K562 (cell line): ENCODE results near the gene AHI1. TPM values are rescaled to one million over a fixed set of nuclear protein-coding genes. Genes with fewer than 3 reads are reported as not detected.

Experiments used
- ATAC-seq: fragments of 200-7000 bp; cut with Tn5 transposase; 3 replicates; pipeline ENCODE4 v1.9.1; 2020; ENCODE audit warnings: moderate library complexity
- BruUV-seq: library from RNA; stranded (reverse); fragments of 400-500 nt; replicated peaks from 2 replicates; lab custom pipeline; 2021; lab: Mats Ljungman, UMichigan
- CTCF ChIA-PET: fragments of 300-600 bp; formaldehyde crosslinking; extraction: SDS; loops from one replicate; lab custom pipeline; 2021; ENCODE audit warnings: low intra/inter-chr PET ratio; lab: Yijun Ruan, JAX
- POLR2A ChIA-PET: fragments of 300-600, 350-650 bp; sonication (Branson Sonifier 250); formaldehyde crosslinking; extraction: SDS; loops from one replicate; lab custom pipeline; 2021; ENCODE audit warnings: antibody characterized with exemption, inconsistent platforms; lab: Yijun Ruan, JAX
- DNase-seq, 4 experiments: peaks; one replicate each; pipeline versions ENCODE4 v3.0.0 to v3.0.0-alpha.2; 2011 to 2018; ENCODE audit warnings: low spot score in 3 of 4, mixed read lengths in 3 of 4; ENCODE audit errors: extremely low read depth in 1 of 4
- FAIRE-seq: peaks from 2 replicates; lab custom pipeline; 2011; peaks lifted over from hg19 to GRCh38; lab: Jason Lieb, UNC
- H2AFZ ChIP-seq: 2 replicates; pipeline ENCODE4 v1.6.0; 2011; ENCODE audit warnings: low read depth, low read length, control low read depth, inconsistent platforms
- H3K27ac ChIP-seq: fragments of 200-600 bp; 3 replicates; pipeline ENCODE4 v1.8.0; 2011; ENCODE audit warnings: low read depth, mild to moderate bottlenecking, control low read depth, inconsistent platforms, low read length, moderate library complexity, mixed read lengths; ENCODE audit errors: extremely low read depth
- H3K27me3 ChIP-seq, 2 experiments: fragments of 300-600 bp in 1 of 2; 2 replicates in 1 of 2; 3 replicates in 1 of 2; pipeline versions ENCODE4 v1.6.0 to v1.8.0; 2011; ENCODE audit warnings: inconsistent platforms in 2 of 2, low read length in 2 of 2, mild to moderate bottlenecking in 1 of 2, mixed read lengths in 1 of 2, moderate library complexity in 1 of 2; ENCODE audit not compliant: control insufficient read depth in 2 of 2, insufficient read depth in 2 of 2
- H3K36me3 ChIP-seq: fragments of 300-600 bp; 3 replicates; pipeline ENCODE4 v1.8.0; 2011; ENCODE audit warnings: mild to moderate bottlenecking, low read length, inconsistent platforms; ENCODE audit not compliant: control insufficient read depth, insufficient read depth
- H3K4me1 ChIP-seq, 2 experiments: fragments of 200-600 bp in 1 of 2; replicated peaks in 1 of 2; 2 replicates in 1 of 2; 3 replicates in 1 of 2; pipeline versions ENCODE4 v1.5.1 to v1.8.0; 2011; ENCODE audit warnings: inconsistent platforms in 2 of 2, low read length in 2 of 2, mild to moderate bottlenecking in 1 of 2, mixed read lengths in 1 of 2, moderate library complexity in 1 of 2; ENCODE audit not compliant: control insufficient read depth in 2 of 2, insufficient read depth in 2 of 2
- H3K4me2 ChIP-seq: 2 replicates; pipeline ENCODE4 v1.6.1; 2011; ENCODE audit warnings: low read length, control low read depth, inconsistent platforms, mixed read lengths; ENCODE audit not compliant: insufficient read depth
- H3K4me3 ChIP-seq: fragments of 200-600 bp; sonication (generic), shearing (Covaris generic); 2 replicates; pipeline ENCODE4 v1.5.1; 2016; ENCODE audit warnings: control low read depth, inconsistent platforms
- H3K79me2 ChIP-seq: fragments of 200-600 bp; 3 replicates; pipeline ENCODE4 v1.8.0; 2011; ENCODE audit warnings: low read length, inconsistent platforms; ENCODE audit not compliant: control insufficient read depth, insufficient read depth
- H3K9ac ChIP-seq, 2 experiments: 2 replicates each; pipeline versions ENCODE4 v1.6.0 to v1.6.1; 2011; ENCODE audit warnings: low read depth in 2 of 2, low read length in 2 of 2, control low read depth in 1 of 2, inconsistent platforms in 1 of 2, mild to moderate bottlenecking in 1 of 2, mixed read lengths in 1 of 2; ENCODE audit not compliant: insufficient read depth in 1 of 2
- H3K9me1 ChIP-seq: one replicate; pipeline ENCODE4 v1.6.0; 2011; ENCODE audit warnings: inconsistent platforms, mild to moderate bottlenecking, low read length, moderate library complexity; ENCODE audit not compliant: control insufficient read depth, insufficient read depth
- H3K9me3 ChIP-seq: replicated peaks from 2 replicates; pipeline ENCODE4 v1.5.1; 2011; ENCODE audit warnings: low read depth, low read length, inconsistent platforms; ENCODE audit not compliant: control insufficient read depth, insufficient read depth
- H4K20me1 ChIP-seq: replicated peaks from 2 replicates; pipeline ENCODE4 v1.6.1; 2011; ENCODE audit warnings: low read length, inconsistent platforms, mixed read lengths; ENCODE audit not compliant: control insufficient read depth, insufficient read depth
- ATF1 ChIP-seq, 2 experiments: fragments of 450-650 bp in 1 of 2; IDR thresholded peaks; 2 replicates each; pipeline ENCODE4 v1.6.1; 2016; ENCODE audit warnings: missing compliant biosample characterization in 1 of 2, missing genetic modification characterization in 1 of 2
- ATF7 ChIP-seq: fragments of 450-650 bp; IDR thresholded peaks from 2 replicates; pipeline ENCODE4 v1.7.1; 2014; ENCODE audit warnings: mild to moderate bottlenecking, moderate library complexity
- BRD9 ChIP-seq: fragments of 450-650 bp; IDR thresholded peaks from 2 replicates; pipeline ENCODE4 v1.6.1; 2018; ENCODE audit warnings: low read depth; ENCODE audit not compliant: partially characterized antibody
- COPS2 ChIP-seq: fragments of 450-650 bp; conservative IDR thresholded peaks from 2 replicates; pipeline ENCODE4 v1.6.1; 2016; ENCODE audit warnings: mild to moderate bottlenecking, moderate library complexity
- ELF1 ChIP-seq: fragments of 200-800 bp; sonication (Bioruptor generic); IDR thresholded peaks from 2 replicates; pipeline ENCODE4 v1.6.1; 2016; ENCODE audit warnings: missing genetic modification characterization, missing compliant biosample characterization
- EP400 ChIP-seq: fragments of 450-650 bp; IDR thresholded peaks from 2 replicates; pipeline ENCODE4 v1.6.1; 2017; ENCODE audit warnings: antibody characterized with exemption, mild to moderate bottlenecking, moderate library complexity
- MCM7 ChIP-seq, 2 experiments: fragments of 450-650 bp; IDR thresholded peaks; 2 replicates each; pipeline ENCODE4 v1.6.1; 2016 to 2018
- NFIC ChIP-seq: fragments of 450-650 bp; IDR thresholded peaks from 2 replicates; pipeline ENCODE4 v1.6.1; 2017; ENCODE audit warnings: mild to moderate bottlenecking, inconsistent platforms
- PHB2 ChIP-seq: fragments of 450-650 bp; IDR thresholded peaks from 2 replicates; pipeline ENCODE4 v1.6.1; 2017; ENCODE audit warnings: low read depth
- RBFOX2 ChIP-seq: fragments of 200-400 bp; formaldehyde crosslinking; IDR thresholded peaks from 2 replicates; pipeline ENCODE4 v1.6.1; 2017; ENCODE audit warnings: low read depth, mild to moderate bottlenecking, low read length, moderate library complexity
- RNF2 ChIP-seq: sonication (generic); IDR thresholded peaks from 2 replicates; pipeline ENCODE4 v1.6.1; 2016
- ZNF165 ChIP-seq: fragments of 250-450 bp; sonication (Bioruptor Pico); IDR thresholded peaks from 2 replicates; pipeline ENCODE4 v1.4.0; 2020; ENCODE audit warnings: borderline replicate concordance
- ZNF41 ChIP-seq: fragments of 250-450 bp; sonication (Bioruptor Pico); conservative IDR thresholded peaks from 2 replicates; pipeline ENCODE4 v1.4.0; 2020; ENCODE audit warnings: mild to moderate bottlenecking
- ZSCAN32 ChIP-seq: fragments of 450-650 bp; formaldehyde crosslinking; IDR thresholded peaks from 2 replicates; pipeline ENCODE4 v1.4.0; 2020; ENCODE audit warnings: mild to moderate bottlenecking, moderate library complexity
- WGBS: fragments of 100-300 bp; shearing (Covaris generic); methylation state at CpG from one replicate; pipeline ENCODE4 v1.1.6; 2016; ENCODE audit warnings: low coverage, mixed read lengths; ENCODE audit not compliant: insufficient coverage; ENCODE audit errors: missing lambda C conversion rate; 5-methylcytosine and 5-hydroxymethylcytosine counted together
- in situ Hi-C: fragments of 300-500 bp; cut with MboI; formaldehyde crosslinking; loops from 4 replicates; pipeline ENCODE4 v1.15.0; 2018; ENCODE audit warnings: inconsistent platforms, mixed read lengths
- intact Hi-C: fragments of 100-400 bp; cut with micrococcal nuclease; formaldehyde crosslinking; loops from 2 replicates; pipeline ENCODE4 v1.14.2; 2022
- polyA plus RNA-seq, 8 experiments: library from polyadenylated mRNA; depleted of rRNA in 4 of 8; stranded (reverse) in 5 of 8; unstranded in 3 of 8; fragments of >200 nt; fragmentation: Nextera tagmentation in 2 of 8; fragmentation: Illumina TruSeq in 1 of 8; extraction: Ambion mirVana in 2 of 8; extraction: Trizol in 1 of 8; gene quantifications; 2 replicates each; pipeline versions ENCODE4 v1.2.1 to v1.2.3, GENCODE V29; 2011 to 2014; ENCODE audit warnings: inconsistent platforms in 1 of 8, missing spikeins in 1 of 8
- total RNA-seq, 7 experiments: library from RNA; depleted of rRNA in 6 of 7; stranded (reverse); fragments of >200 nt in 6 of 7; fragmentation: Illumina TruSeq in 2 of 7; extraction: Trizol in 2 of 7; gene quantifications; 2 replicates each; pipeline versions ENCODE4 v1.2.1 to v1.2.3, GENCODE V29; 2011 to 2021; ENCODE audit warnings: low replicate concordance in 1 of 7
- TF ChIP-seq, protein P1 (sequence below): fragments of 250-450 bp; sonication (Bioruptor Pico); IDR thresholded peaks from 2 replicates; pipeline ENCODE4 v1.4.0; 2020
- TF ChIP-seq, protein P2 (sequence below): fragments of 450-650 bp; IDR thresholded peaks from 2 replicates; pipeline ENCODE4 v1.6.1; 2016; ENCODE audit warnings: mild to moderate bottlenecking
- TF ChIP-seq, protein P3 (sequence below), 3 experiments: fragments of 200-800 bp in 1 of 3; sonication (Bioruptor generic) in 1 of 3; sonication (generic) in 1 of 3; formaldehyde crosslinking in 1 of 3; IDR thresholded peaks; 2 replicates each; pipeline versions ENCODE4 v1.6.1 to v1.8.0; 2016 to 2022; ENCODE audit warnings: mild to moderate bottlenecking in 2 of 3, missing compliant biosample characterization in 2 of 3, missing genetic modification characterization in 2 of 3, missing genetic modification reagents in 1 of 3

AHI1 gene
- total and polyA plus RNA-seq, 9 of the 15 experiments (the other 6 are each of a cell fraction or from before 2014, with no cell fraction given): 24.7 to 54.9 (median 32.2) TPM

DNA sequence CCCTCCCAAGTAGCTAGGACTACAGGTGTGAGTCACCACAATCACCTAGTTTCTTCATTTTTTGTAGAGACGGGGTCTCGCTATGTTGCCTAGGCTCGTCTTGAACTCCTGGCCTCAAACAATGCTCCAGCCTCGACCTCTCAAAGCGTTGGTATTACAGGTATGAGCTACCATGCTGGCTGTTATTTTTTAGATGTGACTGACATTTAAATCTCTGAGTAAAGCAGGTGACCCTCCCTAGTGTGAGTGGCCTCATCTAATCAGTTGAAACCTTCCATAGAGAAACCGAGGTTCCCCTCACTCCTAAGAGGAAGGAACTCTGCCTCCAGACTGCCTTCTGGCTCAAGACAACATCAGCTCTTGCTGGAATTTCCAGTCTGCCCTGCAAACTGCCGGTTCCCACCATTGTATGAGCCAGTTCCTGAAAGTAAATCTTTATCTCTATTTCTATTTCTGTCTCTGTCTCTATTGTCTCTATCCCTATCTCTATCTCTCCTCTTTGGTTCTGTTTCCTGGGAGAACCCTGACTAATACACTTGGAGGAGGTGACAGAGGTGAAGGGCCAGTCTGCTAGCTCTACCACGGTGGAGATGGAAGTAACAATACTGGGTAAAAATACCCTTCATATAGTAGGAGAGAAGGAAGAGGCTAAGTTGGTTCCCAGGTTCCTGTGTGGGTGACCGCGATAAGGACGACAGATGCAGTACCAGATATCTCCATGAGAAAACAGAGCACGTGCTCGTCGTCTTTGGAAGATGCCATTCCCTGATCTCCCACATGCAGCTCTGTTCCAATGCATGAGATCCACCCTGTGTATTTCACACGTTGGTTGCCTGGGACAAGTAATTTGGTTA is 235.4 kb downstream of the AHI1 start (continued):
- TF ChIP-seq, protein P1, sequence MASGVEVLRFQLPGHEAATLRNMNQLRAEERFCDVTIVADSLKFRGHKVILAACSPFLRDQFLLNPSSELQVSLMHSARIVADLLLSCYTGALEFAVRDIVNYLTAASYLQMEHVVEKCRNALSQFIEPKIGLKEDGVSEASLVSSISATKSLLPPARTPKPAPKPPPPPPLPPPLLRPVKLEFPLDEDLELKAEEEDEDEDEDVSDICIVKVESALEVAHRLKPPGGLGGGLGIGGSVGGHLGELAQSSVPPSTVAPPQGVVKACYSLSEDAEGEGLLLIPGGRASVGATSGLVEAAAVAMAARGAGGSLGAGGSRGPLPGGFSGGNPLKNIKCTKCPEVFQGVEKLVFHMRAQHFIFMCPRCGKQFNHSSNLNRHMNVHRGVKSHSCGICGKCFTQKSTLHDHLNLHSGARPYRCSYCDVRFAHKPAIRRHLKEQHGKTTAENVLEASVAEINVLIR: no peak
- TF ChIP-seq PHB2: no peak
- TF ChIP-seq NFIC: no peak
- no peak for TF ChIP-seq ATF1 (CRISPR knock-in tag; IDR thresholded peaks at IDR 0.05)
- TF ChIP-seq ATF1 (tag; IDR thresholded peaks at IDR 0.05): no peak
- TF ChIP-seq BRD9: no peak
- no peak for TF ChIP-seq RBFOX2
- TF ChIP-seq EP400: peak; percentile 35; the same call in 1 of the 2 replicates

DNA sequence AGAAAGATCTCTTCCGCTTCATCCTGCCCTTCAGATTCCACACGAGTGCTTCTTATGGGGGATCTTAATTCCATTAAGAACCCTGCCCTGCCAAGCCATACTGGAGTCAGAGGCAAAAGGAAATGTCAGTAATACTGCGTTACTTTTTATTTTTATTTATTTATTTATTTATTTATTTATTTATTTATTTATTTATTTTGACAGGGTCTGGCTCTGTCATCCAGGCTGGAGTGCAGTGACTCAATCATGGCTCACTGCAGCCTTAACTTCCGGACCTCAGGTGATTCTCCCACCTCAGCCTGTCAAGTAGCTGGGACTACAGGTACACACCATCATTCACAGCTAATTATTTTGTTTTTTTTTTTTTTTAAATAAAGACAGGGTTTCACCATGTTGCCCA is 236.9 kb downstream of the AHI1 start:
- CTCF ChIA-PET: interaction anchor here (0.7 kb wide), 1 partner anchor 11 kb away, joined by 3 read pairs; no protein-coding TSS in a partner anchor
- intact Hi-C loops: no loop called here
- H3K4me1 ChIP-seq: peaks cover 13 to 47% of the 10 kb centered on the region in 2 experiments
- H3K4me2 ChIP-seq: no peak overlapping the region
- DNase-seq: no peak
- no peak overlapping the region for H3K27ac ChIP-seq
- H4K20me1 ChIP-seq: no peaks in the 10 kb centered on the region
- H3K9me1 ChIP-seq: no peaks in the 10 kb centered on the region
- no peak overlapping the region for H3K4me3 ChIP-seq
- in situ Hi-C loops: no loop called here
- POLR2A ChIA-PET: interaction anchor here (1.0 kb wide), 1 partner anchor 224 kb away, joined by 3 read pairs; no protein-coding TSS in a partner anchor
- 86% methylated on average over 4 of the region's 4 CpGs for WGBS
- no TSS peak for BruUV-seq
- H3K36me3 ChIP-seq: no peaks in the 10 kb centered on the region
- H3K9ac ChIP-seq: no peak overlapping the region
- no peaks in the 10 kb centered on the region for H3K79me2 ChIP-seq
- ATAC-seq: no peak
- TF ChIP-seq, protein P2, sequence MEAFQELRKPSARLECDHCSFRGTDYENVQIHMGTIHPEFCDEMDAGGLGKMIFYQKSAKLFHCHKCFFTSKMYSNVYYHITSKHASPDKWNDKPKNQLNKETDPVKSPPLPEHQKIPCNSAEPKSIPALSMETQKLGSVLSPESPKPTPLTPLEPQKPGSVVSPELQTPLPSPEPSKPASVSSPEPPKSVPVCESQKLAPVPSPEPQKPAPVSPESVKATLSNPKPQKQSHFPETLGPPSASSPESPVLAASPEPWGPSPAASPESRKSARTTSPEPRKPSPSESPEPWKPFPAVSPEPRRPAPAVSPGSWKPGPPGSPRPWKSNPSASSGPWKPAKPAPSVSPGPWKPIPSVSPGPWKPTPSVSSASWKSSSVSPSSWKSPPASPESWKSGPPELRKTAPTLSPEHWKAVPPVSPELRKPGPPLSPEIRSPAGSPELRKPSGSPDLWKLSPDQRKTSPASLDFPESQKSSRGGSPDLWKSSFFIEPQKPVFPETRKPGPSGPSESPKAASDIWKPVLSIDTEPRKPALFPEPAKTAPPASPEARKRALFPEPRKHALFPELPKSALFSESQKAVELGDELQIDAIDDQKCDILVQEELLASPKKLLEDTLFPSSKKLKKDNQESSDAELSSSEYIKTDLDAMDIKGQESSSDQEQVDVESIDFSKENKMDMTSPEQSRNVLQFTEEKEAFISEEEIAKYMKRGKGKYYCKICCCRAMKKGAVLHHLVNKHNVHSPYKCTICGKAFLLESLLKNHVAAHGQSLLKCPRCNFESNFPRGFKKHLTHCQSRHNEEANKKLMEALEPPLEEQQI: no peak
- no peak for TF ChIP-seq ZNF165 (CRISPR knock-in tag)
- TF ChIP-seq COPS2: no peak
- TF ChIP-seq RNF2: no peak
- TF ChIP-seq ZSCAN32 (CRISPR knock-in tag): no peak
- no peak for TF ChIP-seq ATF7
- TF ChIP-seq, protein P3, sequence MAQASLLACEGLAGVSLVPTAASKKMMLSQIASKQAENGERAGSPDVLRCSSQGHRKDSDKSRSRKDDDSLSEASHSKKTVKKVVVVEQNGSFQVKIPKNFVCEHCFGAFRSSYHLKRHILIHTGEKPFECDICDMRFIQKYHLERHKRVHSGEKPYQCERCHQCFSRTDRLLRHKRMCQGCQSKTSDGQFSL (CRISPR knock-in tag; IDR thresholded peaks at IDR 0.05): no peak
- TF ChIP-seq, protein P3 (tag; IDR thresholded peaks at IDR 0.05): no peak
- no peak for TF ChIP-seq ELF1
- no peak for TF ChIP-seq ZNF41
- no peak for TF ChIP-seq MCM7 (IDR thresholded peaks at IDR 0.05)
- no peaks in the 10 kb centered on the region for H3K27me3 ChIP-seq
- no peak for FAIRE-seq
- H2AFZ ChIP-seq: 0 out of 2 replicates have a peak overlapping the region, but pooled peaks have one; percentile 7
- no peaks in the 10 kb centered on the region; the same call in 1 of the 2 replicates for H3K9me3 ChIP-seq
